Amniotic epithelial cell (primary cell): ENCODE results near the gene MACROD2.

Experiments
- DNase-seq: peaks from one replicate; pipeline ENCODE4 v3.0.0-alpha.2; 2010; ENCODE audit warnings: low read depth

The MACROD2 gene

GRCh38 chr20:15812696-15813095 is 1817.4 kb downstream of the MACROD2 start:
- no peak for DNase-seq

- no peak for DNase-seq
These were observed 1819.0 kb downstream of the MACROD2 start for GRCh38 chr20:15814360-15814759.

- peak; percentile 8 for DNase-seq
These were observed 1819.6 kb downstream of the MACROD2 start for GRCh38 chr20:15814911-15815310.

- DNase-seq, result no peak
These were observed 1822.0 kb downstream of the MACROD2 start for GRCh38 chr20:15817351-15817750.

GRCh38 chr20:15818651-15819071 is 1823.3 kb downstream of the MACROD2 start:
- DNase-seq, result no peak

- DNase-seq, result no peak
These were observed 1828.4 kb downstream of the MACROD2 start for GRCh38 chr20:15823718-15824117.

- no peak for DNase-seq
These were observed 1832.3 kb downstream of the MACROD2 start for GRCh38 chr20:15827628-15828027.

- no peak for DNase-seq
These were observed 1835.9 kb downstream of the MACROD2 start for GRCh38 chr20:15831201-15831600.

- DNase-seq, result no peak
These were observed 1837.2 kb downstream of the MACROD2 start for GRCh38 chr20:15832512-15832911.

- no peak for DNase-seq
These were observed 1839.5 kb downstream of the MACROD2 start for GRCh38 chr20:15834857-15835256.

- DNase-seq, result no peak
These were observed 1840.5 kb downstream of the MACROD2 start for GRCh38 chr20:15835811-15836210.

- peak; percentile 24 for DNase-seq
These were observed 1841.3 kb downstream of the MACROD2 start for GRCh38 chr20:15836634-15837033.

GRCh38 chr20:15837563-15837962 is 1842.2 kb downstream of the MACROD2 start:
- no peak for DNase-seq

- DNase-seq, result no peak
These were observed 1843.2 kb downstream of the MACROD2 start for GRCh38 chr20:15838466-15838865.

- peak; percentile 2 for DNase-seq
These were observed 1845.5 kb downstream of the MACROD2 start for GRCh38 chr20:15840636-15841301.

GRCh38 chr20:15842872-15843271 is 1847.6 kb downstream of the MACROD2 start:
- no peak for DNase-seq

GRCh38 chr20:15843777-15844176 is 1848.5 kb downstream of the MACROD2 start:
- DNase-seq, result no peak

GRCh38 chr20:15847196-15847784 is 1852.0 kb downstream of the MACROD2 start:
- DNase-seq, result no peak

GRCh38 chr20:15848126-15848525 is 1852.8 kb downstream of the MACROD2 start:
- no peak for DNase-seq

GRCh38 chr20:15848995-15849610 is 1853.8 kb downstream of the MACROD2 start:
- DNase-seq, result no peak

GRCh38 chr20:15851576-15852215 is 1856.4 kb downstream of the MACROD2 start:
- DNase-seq, result no peak

- no peak for DNase-seq
These were observed 1859.6 kb downstream of the MACROD2 start for GRCh38 chr20:15854911-15855310.

- DNase-seq, result no peak
These were observed 1862.0 kb downstream of the MACROD2 start for GRCh38 chr20:15857173-15857784.
